GM18502 (cell line): Measurements from ENCODE around the gene ATP1B2.

Source experiments
- ATAC-seq: cut with Tn5 transposase; IDR thresholded peaks from one replicate; pipeline ENCODE4 v1.9.1; 2021; ENCODE audit warnings: mild to moderate bottlenecking; ENCODE audit not compliant: unreplicated experiment, poor library complexity

The ATP1B2 gene

DNA sequence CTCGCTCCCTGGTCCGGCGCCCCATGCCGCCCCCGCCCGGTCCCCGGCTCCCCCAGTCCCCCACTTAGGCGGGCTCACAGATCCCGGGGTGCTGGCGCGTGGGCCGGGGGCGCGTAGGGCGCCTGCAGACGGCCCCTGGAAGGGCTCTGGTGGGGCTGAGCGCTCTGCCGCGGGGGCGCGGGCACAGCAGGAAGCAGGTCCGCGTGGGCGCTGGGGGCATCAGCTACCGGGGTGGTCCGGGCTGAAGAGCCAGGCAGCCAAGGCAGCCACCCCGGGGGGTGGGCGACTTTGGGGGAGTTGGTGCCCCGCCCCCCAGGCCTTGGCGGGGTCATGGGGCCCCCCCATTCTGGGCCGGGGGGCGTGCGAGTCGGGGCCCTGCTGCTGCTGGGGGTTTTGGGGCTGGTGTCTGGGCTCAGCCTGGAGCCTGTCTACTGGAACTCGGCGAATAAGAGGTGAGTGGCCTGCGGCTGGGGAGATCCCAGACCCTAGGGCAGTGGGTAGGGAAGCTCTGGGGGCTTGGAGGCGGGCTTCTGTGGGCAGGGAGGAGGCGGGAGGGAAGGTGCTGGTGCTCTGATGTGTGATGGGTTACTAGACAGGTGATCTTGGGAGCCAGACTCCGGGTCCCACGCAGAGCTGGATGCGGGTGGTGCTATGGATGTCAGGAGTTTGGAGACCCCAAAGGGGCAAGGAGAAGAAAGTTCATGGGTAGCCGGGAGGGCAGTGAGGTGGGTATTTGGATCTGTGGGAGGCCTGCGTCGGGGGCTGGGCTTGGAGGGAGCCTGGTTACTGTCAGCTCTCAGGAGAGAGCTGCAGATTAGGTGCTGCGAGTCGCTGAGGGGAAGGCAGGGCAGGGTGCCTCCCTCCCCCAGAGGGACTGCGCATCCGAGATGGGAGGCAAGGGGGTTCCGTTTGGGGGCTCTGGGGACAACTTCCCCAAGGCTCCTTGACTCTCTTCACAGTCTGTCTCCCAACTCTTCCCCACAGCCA lies 54.8 kb downstream of the ATP1B2 start:
- no peak for ATAC-seq

DNA sequence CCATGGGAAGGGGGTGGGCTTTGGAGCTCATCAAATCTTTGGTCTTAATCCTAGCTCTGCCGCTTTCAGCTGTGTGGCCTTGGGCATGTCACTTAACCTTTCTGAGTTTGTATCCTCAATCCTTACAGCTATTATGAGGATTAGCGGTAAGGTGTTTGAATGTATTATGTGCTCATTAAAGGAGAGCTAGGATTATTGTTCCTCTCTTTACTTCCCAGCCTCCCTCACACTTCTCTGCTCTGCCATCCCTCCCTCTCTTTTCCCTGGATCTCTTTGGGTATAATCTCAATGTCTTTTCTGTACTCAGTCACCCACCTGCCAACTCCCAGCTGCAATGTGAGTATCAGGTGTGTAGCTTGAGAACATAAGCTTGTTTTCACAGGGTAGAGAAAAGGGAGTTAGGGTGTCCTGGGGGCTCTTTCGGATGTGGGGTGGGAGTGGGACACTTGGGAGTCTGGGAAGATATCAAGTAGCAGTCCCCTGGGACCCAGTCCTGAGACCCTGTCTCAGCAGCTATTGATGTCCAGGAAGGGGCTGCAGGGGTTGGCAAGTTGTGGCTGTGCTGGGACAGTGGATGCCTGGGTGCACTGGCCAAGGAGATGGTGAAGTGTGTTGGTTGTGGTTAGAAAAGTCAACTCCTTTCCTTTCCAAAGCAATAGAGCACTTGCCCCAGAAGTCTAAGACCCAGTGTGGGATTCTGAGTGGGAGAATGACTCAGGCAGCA lies 56.1 kb downstream of the ATP1B2 start:
- ATAC-seq: no peak
